Activated CD8-positive, alpha-beta memory T cell treated with anti-CD3 and anti-CD28 coated beads, Interleukin-2, amount 50 U/mL, for 4 hours (primary cell): ENCODE results near the gene OLFM2.

ENCODE experiments used
- DNase-seq: peaks from one replicate; pipeline ENCODE4 v3.0.0-alpha.2; 2020

Gene OLFM2

GRCh38 chr19:9903336-9903735 is 33.0 kb downstream of the OLFM2 start:
- no peak for DNase-seq

GRCh38 chr19:9901642-9902041 is 34.7 kb downstream of the OLFM2 start:
- no peak for DNase-seq

- no peak for DNase-seq
These were observed 35.3 kb downstream of the OLFM2 start for GRCh38 chr19:9901020-9901419.

GRCh38 chr19:9891609-9892373 is 44.5 kb downstream of the OLFM2 start:
- DNase-seq: no peak

- no peak for DNase-seq
These were observed 51.2 kb downstream of the OLFM2 start for GRCh38 chr19:9885077-9885552.

- no peak for DNase-seq
These were observed 52.6 kb downstream of the OLFM2 start for GRCh38 chr19:9883764-9884163.

- DNase-seq: no peak
These were observed 53.0 kb downstream of the OLFM2 start for GRCh38 chr19:9883231-9883758.

GRCh38 chr19:9881720-9882119 is 54.6 kb downstream of the OLFM2 start:
- DNase-seq: no peak

- no peak for DNase-seq
These were observed 57.7 kb downstream of the OLFM2 start for GRCh38 chr19:9878511-9879196.

GRCh38 chr19:9877780-9878510 is 58.4 kb downstream of the OLFM2 start:
- DNase-seq: no peak

GRCh38 chr19:9875796-9876195 is 60.5 kb downstream of the OLFM2 start:
- DNase-seq: no peak

GRCh38 chr19:9875031-9875627 is 61.2 kb downstream of the OLFM2 start:
- no peak for DNase-seq

GRCh38 chr19:9872618-9873242 is 63.6 kb downstream of the OLFM2 start:
- no peak for DNase-seq

- no peak for DNase-seq
These were observed 64.5 kb downstream of the OLFM2 start for GRCh38 chr19:9871626-9872338.

- DNase-seq: no peak
These were observed 67.2 kb downstream of the OLFM2 start for GRCh38 chr19:9868983-9869617.

- DNase-seq: no peak
These were observed 70.4 kb downstream of the OLFM2 start for GRCh38 chr19:9865732-9866501.

GRCh38 chr19:9863759-9864158 is 72.6 kb downstream of the OLFM2 start:
- no peak for DNase-seq

GRCh38 chr19:9862938-9863337 is 73.4 kb downstream of the OLFM2 start:
- DNase-seq: no peak

GRCh38 chr19:9861503-9861902 is 74.8 kb downstream of the OLFM2 start:
- DNase-seq: no peak

GRCh38 chr19:9860407-9860806 is 75.9 kb downstream of the OLFM2 start:
- no peak for DNase-seq

GRCh38 chr19:9858766-9859165 is 77.5 kb downstream of the OLFM2 start:
- DNase-seq: no peak
